VCaP (cell line): ENCODE results near the gene SH3BGRL2.

Source experiments
- H3K27ac ChIP-seq: fragments of 450-650 bp; 2 replicates; pipeline ENCODE4 v1.5.1; 2017
- TF ChIP-seq, protein P1 (sequence below): fragments of 450-650 bp; conservative IDR thresholded peaks from 2 replicates; pipeline ENCODE4 v1.5.1; 2017; ENCODE audit warnings: mild to moderate bottlenecking, moderate library complexity

The SH3BGRL2 gene

DNA sequence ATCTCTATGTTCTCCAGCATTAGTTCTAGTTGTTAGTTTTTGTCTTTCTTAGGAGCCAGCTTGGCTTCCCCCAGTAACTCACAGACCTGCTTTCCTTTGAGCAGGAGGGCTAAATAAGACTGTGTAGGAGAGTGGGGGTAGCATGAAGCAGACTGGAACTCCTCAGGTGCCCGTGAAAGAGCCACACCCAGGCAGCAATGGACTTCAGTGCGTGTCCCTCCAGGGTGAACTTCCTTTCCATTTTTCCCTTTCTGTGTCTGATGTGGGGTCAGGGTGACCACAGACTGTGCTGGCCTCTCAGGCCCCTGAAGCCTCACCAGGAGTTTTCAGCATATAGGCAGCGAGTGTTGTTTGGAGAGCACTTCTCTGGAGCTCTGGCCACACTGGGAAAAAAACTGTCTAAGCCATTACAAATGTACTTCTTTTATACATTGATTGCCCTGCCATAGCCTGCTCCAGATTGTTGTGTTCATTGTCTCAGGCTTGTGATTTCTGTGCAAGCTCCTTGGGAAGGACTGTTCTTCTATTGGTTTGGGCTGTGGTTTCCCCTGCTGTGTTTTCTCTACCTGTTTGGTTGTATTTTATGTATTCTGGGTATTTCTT is 55.7 kb downstream of the SH3BGRL2 start:
- TF ChIP-seq, protein P1, sequence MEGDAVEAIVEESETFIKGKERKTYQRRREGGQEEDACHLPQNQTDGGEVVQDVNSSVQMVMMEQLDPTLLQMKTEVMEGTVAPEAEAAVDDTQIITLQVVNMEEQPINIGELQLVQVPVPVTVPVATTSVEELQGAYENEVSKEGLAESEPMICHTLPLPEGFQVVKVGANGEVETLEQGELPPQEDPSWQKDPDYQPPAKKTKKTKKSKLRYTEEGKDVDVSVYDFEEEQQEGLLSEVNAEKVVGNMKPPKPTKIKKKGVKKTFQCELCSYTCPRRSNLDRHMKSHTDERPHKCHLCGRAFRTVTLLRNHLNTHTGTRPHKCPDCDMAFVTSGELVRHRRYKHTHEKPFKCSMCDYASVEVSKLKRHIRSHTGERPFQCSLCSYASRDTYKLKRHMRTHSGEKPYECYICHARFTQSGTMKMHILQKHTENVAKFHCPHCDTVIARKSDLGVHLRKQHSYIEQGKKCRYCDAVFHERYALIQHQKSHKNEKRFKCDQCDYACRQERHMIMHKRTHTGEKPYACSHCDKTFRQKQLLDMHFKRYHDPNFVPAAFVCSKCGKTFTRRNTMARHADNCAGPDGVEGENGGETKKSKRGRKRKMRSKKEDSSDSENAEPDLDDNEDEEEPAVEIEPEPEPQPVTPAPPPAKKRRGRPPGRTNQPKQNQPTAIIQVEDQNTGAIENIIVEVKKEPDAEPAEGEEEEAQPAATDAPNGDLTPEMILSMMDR: no peak
- no peak overlapping the region for H3K27ac ChIP-seq

DNA sequence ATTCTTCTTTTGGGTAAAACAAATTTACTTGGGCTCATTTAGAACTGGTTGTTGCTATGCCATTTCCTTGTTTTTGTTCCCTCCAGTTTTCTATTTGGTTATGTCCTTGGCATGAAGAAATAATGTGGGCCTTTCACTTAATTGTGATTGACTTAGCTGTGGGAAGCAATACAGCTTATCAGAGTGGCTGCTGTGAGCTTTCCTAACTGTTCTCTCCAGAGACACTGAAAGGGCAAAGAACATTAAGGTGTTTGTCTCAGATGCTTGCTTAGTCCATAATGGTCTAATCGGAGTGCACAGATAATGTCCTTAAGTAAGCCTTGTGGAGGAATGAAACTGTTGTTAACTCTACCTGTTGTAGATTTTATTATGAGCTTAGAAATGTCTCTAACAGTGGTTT is 56.6 kb downstream of the SH3BGRL2 start:
- H3K27ac ChIP-seq: no peak overlapping the region
- TF ChIP-seq, protein P1: no peak

GRCh38 chr6:79694156-79694555 is 63.0 kb downstream of the SH3BGRL2 start:
- TF ChIP-seq, protein P1: no peak
- no peak overlapping the region for H3K27ac ChIP-seq

DNA sequence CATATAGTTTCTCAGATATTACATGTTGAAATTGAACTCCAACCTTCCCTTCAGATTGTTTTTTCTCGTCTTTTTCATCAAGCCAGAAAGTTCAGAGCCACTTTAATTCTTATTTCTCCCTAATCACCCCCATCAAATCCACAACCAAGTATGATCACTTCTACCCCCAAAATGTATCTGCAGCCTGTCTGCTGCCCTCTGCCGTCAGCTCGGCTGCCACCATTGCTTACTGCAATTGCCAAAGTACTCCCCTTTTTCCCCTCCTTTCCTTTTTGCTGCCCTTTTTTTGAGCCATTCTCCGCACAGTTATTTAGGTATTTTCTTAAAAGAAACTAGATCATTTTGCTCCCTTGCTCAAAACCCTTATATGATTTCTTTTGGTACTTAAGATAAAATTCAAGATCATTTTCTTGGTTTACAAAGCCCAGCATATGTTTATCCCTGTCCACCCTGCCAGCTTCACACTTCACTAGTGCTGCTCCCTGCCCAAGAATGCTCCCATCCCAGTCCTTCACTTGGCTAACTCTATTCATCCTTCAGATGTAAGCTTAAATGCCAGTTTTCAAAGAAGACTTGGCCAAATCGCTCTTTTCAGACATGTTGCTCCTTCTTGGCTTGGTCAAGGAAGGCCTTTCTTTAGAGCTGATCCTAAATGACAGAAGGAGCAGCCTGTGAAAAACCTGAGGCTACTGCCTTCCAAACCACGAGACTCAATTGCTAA is 63.7 kb downstream of the SH3BGRL2 start:
- no peak overlapping the region for H3K27ac ChIP-seq
- TF ChIP-seq, protein P1: no peak

GRCh38 chr6:79697430-79697829 is 66.3 kb downstream of the SH3BGRL2 start:
- TF ChIP-seq, protein P1: no peak
- H3K27ac ChIP-seq: no peak overlapping the region

DNA sequence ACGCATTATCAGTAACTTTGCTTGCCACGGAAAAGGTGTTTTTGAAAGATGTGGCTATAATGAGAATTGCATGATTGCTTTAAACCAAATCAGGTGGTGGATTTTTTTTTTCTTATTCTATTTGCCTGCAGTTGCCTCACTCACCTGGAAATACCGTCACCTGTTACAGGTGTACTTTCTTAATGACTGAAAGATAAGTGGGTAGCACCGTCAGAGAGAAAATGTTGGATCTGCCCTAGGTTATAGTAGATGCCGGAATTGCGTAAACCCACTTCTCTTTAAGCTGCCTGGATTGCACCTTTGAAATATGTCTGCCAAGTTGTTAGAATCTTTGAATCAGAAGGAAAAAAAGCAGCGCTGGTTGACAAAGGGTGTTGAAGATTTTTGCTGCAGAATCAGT is 68.5 kb downstream of the SH3BGRL2 start:
- TF ChIP-seq, protein P1: no peak
- no peak overlapping the region for H3K27ac ChIP-seq

GRCh38 chr6:79702691-79703090 is 71.6 kb downstream of the SH3BGRL2 start:
- H3K27ac ChIP-seq: no peak overlapping the region
- TF ChIP-seq, protein P1: no peak
